Muscle layer of colon (tissue), 2 donors: Measurements from ENCODE around the gene GPHA2.
A peak's percentile ranks its signal among the peaks of the same experiment; 100 is the strongest.

Experiments used
- H3K27ac ChIP-seq: one replicate; pipeline ENCODE4 v1.7.0; 2013; ENCODE audit warnings: low read depth, mild to moderate bottlenecking, low read length, moderate library complexity
- H3K27me3 ChIP-seq, 2 donors: one replicate each; pipeline ENCODE4 v1.7.0; 2013; ENCODE audit warnings: low read length in 2 of 2, mild to moderate bottlenecking in 2 of 2; ENCODE audit not compliant: insufficient read depth in 2 of 2, control insufficient read depth in 1 of 2
- H3K36me3 ChIP-seq: one replicate; pipeline ENCODE4 v1.7.0; 2013; ENCODE audit warnings: mild to moderate bottlenecking, low read length; ENCODE audit not compliant: insufficient read depth
- H3K4me1 ChIP-seq: one replicate; pipeline ENCODE4 v1.7.0; 2013; ENCODE audit warnings: mild to moderate bottlenecking, low read length; ENCODE audit not compliant: insufficient read depth
- H3K4me3 ChIP-seq, 2 donors: one replicate each; pipeline ENCODE4 v1.7.0; 2013; ENCODE audit warnings: low read length in 2 of 2, low read depth in 1 of 2, mild to moderate bottlenecking in 1 of 2, moderate library complexity in 1 of 2
- H3K9ac ChIP-seq: one replicate; pipeline ENCODE4 v1.7.0; 2013; ENCODE audit warnings: low read length
- H3K9me3 ChIP-seq: one replicate; pipeline ENCODE4 v1.7.0; 2013; ENCODE audit warnings: mild to moderate bottlenecking, low read length
- donor health status: abdominal sarcoma.
- donor health status: Adenocarcinoma of cecum.

The GPHA2 gene

GRCh38 chr11:64954201-64954600 is 18.5 kb upstream of the GPHA2 start:
- H3K4me3 ChIP-seq = peak overlapping the region in 1 of 2 donors; percentile 25
- peaks cover 10% of the 10 kb centered on the region for H3K4me1 ChIP-seq
- no peaks in the 10 kb centered on the region for H3K27me3 ChIP-seq
- H3K9ac ChIP-seq = no peak overlapping the region
- no peaks in the 10 kb centered on the region for H3K36me3 ChIP-seq
- no peaks in the 10 kb centered on the region for H3K9me3 ChIP-seq
- peak overlapping the region; percentile 19 for H3K27ac ChIP-seq

DNA sequence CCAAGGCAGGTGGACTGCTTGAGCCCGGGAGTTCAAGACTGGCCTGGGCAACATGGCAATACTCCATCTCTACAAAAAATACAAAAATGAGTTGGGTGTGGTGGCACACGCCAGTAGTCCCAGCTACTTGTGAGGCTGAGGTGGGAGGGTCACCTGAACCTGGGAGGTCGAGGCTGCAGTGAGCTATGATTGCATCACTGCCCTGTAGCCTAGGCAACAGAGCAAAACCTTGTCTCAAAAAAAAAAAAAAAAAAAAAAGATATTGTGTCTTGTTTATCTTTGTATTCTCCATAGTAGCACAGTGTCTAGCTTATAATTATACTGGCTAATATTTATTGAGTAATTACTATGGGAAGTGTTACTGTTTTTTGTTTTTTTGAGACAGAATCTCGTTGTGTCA is 15.8 kb upstream of the GPHA2 start:
- Histone ChIP-seq H3K4me3 (no peak overlapping the region), H3K9ac (no peak overlapping the region), H3K4me1 (peaks cover 10% of the 10 kb centered on the region), H3K9me3 (no peaks in the 10 kb centered on the region), H3K27ac (no peak overlapping the region), H3K36me3 (no peaks in the 10 kb centered on the region), H3K27me3 (no peaks in the 10 kb centered on the region)

DNA sequence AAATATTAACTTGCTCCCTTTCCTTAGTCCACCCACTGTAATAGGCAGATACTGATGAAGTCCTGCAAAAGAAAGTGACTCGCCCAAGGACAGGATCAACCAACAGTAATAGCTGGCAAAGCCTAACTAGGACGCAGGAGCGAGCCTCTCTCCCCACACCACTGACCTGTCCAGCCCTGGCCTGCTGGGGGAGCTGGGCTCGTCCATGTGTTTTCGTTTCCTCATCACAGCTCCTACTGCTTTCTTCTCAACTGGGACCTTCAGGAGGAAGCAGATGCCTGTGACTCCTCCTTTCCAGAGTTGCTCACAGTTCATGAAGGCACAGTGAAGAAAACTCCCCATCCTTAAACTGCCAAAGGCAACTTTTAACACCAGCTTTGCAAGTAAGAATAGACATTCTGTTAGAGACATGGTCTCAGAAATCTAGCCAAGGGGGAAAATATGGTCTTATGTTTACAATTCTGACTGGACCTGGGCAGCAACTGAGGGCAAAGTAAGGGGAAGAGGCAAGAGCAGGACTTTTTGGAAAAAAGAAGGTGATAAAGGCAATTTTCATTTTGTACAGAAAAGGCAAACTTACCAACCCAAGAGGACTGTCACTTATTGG is 11.6 kb upstream of the GPHA2 start:
- Histone ChIP-seq H3K9me3 (no peaks in the 10 kb centered on the region), H3K27ac (no peak overlapping the region), H3K4me3 (no peak overlapping the region), H3K4me1 (no peaks in the 10 kb centered on the region), H3K9ac (no peak overlapping the region), H3K27me3 (no peaks in the 10 kb centered on the region), H3K36me3 (no peaks in the 10 kb centered on the region)

- Histone ChIP-seq H3K36me3 (peaks cover 25% of the 10 kb centered on the region), H3K4me1 (no peaks in the 10 kb centered on the region), H3K4me3 (no peak overlapping the region), H3K9me3 (no peaks in the 10 kb centered on the region), H3K27me3 (no peaks in the 10 kb centered on the region), H3K9ac (no peak overlapping the region), H3K27ac (no peak overlapping the region)
Measured at GRCh38 chr11:64936539-64936938, 846 bp upstream of the GPHA2 start.

DNA sequence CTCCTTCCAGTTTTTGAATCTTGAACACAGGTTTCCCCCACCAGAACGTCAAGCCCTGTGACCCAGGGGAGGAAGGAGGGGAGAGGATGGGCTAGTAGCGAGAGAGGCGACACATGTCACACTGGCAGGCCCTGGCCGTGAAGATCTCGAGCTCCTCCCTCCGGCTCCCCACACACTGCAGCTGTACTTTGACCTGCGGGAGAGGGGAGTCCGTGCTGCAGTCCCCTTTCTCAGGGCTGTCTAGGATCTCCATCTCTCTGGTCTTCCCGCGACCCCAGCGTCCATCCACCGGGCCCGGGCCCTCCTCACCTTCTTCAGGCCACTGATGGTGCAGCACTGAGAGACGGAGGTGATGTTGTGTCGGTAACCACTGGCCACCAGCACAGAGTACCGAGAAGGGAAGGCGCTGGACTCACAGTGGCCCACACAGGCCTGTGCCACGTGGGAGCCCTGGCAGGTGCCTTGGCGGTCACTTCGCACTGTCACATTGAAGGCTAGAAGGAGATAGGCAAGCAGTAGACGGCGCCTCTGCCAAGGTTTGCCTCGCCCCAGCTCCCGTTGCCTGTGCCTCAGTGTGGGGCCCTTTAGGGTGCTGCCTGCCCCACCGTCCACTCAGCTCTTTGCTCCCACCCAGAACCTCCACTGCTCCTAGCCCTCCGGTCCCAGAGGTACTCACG is 873 bp downstream of the GPHA2 start:
- Histone ChIP-seq H3K9ac (no peak overlapping the region), H3K36me3 (peaks cover 42% of the 10 kb centered on the region)

DNA sequence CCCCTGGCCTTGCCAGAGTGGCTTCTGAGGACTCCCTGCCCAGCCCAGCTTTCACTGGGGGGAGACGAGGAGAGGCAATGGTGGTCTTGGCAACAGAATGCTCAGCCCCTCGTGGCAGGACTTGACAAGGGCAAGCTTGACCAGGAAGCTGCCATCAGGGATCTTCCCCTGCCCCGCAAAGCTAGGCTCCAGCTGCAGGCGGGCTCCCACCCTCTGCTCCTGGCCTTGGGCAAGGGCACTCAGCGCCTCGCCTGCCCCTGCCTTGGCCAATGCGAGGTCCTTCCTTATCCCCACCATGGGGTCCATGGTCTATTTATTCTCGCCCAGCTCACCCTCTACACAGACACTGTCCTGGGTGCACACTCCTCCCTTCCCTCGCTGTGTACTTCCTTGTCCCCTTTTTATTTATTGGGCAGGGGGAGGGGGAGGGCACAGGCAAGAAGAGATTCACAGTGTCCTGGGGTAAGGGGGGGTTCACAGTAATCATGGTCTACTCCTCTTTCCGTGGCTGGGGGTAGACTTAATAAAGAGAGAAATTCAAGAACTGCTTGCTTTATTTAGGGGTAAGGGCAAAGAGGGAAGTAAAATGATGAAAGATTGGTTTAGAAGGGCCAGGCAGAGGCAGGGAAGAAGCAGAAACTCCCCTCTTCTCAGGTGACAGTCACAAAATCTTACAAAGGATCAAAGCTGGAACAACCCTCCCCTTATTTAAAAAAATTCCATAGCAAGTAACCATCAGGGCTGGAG is 1.6 kb downstream of the GPHA2 start:
- Histone ChIP-seq H3K9me3 (no peaks in the 10 kb centered on the region), H3K4me3 (no peak overlapping the region), H3K36me3 (peaks cover 49% of the 10 kb centered on the region), H3K27me3 (no peaks in the 10 kb centered on the region), H3K4me1 (no peaks in the 10 kb centered on the region), H3K27ac (no peak overlapping the region), H3K9ac (no peak overlapping the region)

More for the DNA sequence above, 873 bp downstream of the GPHA2 start:
- no peak overlapping the region for H3K4me3 ChIP-seq
- no peak overlapping the region for H3K27ac ChIP-seq
- H3K9me3 ChIP-seq = no peaks in the 10 kb centered on the region
- no peaks in the 10 kb centered on the region for H3K27me3 ChIP-seq
- H3K4me1 ChIP-seq = no peaks in the 10 kb centered on the region

DNA sequence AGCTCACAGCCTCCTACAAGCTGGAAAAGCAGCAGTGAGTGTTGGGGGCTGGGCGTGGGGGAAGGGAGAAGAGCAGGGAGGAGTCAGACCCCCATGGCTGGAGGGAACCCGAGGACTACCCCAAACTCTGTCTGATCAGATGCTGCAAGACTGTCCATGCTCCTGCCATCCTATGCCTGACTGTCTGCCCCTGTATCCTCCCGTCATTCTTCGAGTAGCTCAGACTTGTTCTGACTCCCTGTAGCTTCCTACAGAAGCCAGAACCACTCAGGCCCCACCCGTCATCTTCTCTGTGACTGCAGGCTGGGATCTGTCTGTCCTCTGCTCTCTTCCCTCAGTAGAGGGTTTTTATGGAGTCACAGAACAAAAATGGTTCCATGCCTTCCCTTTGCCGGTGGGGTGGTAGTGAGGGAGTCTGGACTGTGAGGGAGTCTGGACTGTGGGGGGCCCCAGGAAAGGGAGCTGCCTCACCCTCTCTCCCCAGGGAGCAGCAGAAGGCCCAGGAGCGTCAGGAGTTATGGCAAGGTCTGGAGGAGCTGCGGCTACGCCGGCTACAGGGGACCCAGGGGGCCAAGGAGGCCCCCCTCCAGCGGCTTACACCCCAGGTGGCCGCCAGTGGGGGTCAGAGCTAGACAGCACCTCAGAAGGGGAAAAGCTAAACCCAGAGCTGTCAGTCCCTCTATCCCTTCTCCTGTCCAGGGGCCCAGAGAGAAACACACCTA is 2.3 kb downstream of the GPHA2 start:
- no peaks in the 10 kb centered on the region for H3K9me3 ChIP-seq
- peaks cover 54% of the 10 kb centered on the region for H3K36me3 ChIP-seq
- H3K27me3 ChIP-seq = no peaks in the 10 kb centered on the region
- no peaks in the 10 kb centered on the region for H3K4me1 ChIP-seq
- H3K27ac ChIP-seq = no peak overlapping the region
- no peak overlapping the region for H3K9ac ChIP-seq
- H3K4me3 ChIP-seq = no peak overlapping the region

GRCh38 chr11:64932324-64932723 is 3.4 kb downstream of the GPHA2 start:
- Histone ChIP-seq H3K27ac (no peak overlapping the region), H3K4me1 (no peaks in the 10 kb centered on the region), H3K9me3 (no peaks in the 10 kb centered on the region), H3K36me3 (peaks cover 63% of the 10 kb centered on the region), H3K27me3 (no peaks in the 10 kb centered on the region), H3K9ac (no peak overlapping the region), H3K4me3 (no peak overlapping the region)

GRCh38 chr11:64931290-64931689 is 4.4 kb downstream of the GPHA2 start:
- Histone ChIP-seq H3K9ac (no peak overlapping the region), H3K27ac (no peak overlapping the region), H3K4me3 (no peak overlapping the region), H3K36me3 (peaks cover 67% of the 10 kb centered on the region), H3K9me3 (no peaks in the 10 kb centered on the region), H3K27me3 (no peaks in the 10 kb centered on the region), H3K4me1 (peaks cover 2% of the 10 kb centered on the region)

- no peaks in the 10 kb centered on the region for H3K9me3 ChIP-seq
- H3K27ac ChIP-seq = no peak overlapping the region
- H3K4me1 ChIP-seq = peaks cover 11% of the 10 kb centered on the region
- H3K4me3 ChIP-seq = no peak overlapping the region
- H3K9ac ChIP-seq = no peak overlapping the region
- H3K27me3 ChIP-seq = no peaks in the 10 kb centered on the region
- peaks cover 67% of the 10 kb centered on the region for H3K36me3 ChIP-seq
Measured at GRCh38 chr11:64930340-64930739, 5.4 kb downstream of the GPHA2 start.

DNA sequence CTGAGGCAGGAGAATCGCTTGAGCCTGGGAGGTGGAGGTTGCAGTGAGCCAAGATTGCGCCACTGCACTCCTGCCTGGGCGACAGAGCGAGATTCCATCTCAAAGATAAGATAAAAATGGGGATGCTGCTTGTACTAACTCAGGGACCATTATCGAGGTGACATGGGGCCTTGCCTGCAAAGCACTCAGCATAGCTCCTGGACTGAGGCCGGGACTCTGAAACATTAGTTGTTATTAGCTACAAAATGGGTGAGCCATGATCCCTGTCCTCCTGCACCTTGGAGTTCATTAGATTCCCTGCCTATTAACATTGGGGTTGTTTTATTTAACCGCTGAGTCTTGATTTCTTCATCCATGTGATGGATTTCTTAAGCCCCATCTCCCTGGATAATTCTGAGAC is 6.1 kb downstream of the GPHA2 start:
- Histone ChIP-seq H3K27ac (no peak overlapping the region), H3K4me1 (peaks cover 14% of the 10 kb centered on the region), H3K9ac (no peak overlapping the region), H3K36me3 (peaks cover 67% of the 10 kb centered on the region), H3K4me3 (no peak overlapping the region), H3K27me3 (no peaks in the 10 kb centered on the region), H3K9me3 (no peaks in the 10 kb centered on the region)
